Measurements from ENCODE around the gene CSNK1A1.
A peak's percentile ranks its signal among the peaks of the same experiment; 100 is the strongest.

The CSNK1A1 gene

GRCh38 chr5:149496166-149496565 is 55.1 kb downstream of the CSNK1A1 start:
- no peaks in the 10 kb centered on the region for H3K27me3 ChIP-seq (ENCODE audit: control insufficient read depth in 1 of 2, insufficient read depth in 2 of 2, low read length in 2 of 2)
- peaks cover 25 to 76% of the 10 kb centered on the region in 2 donors for H3K36me3 ChIP-seq (ENCODE audit: control insufficient read depth in 1 of 2, insufficient read depth in 2 of 2, low read length in 2 of 2)
- H3K27ac ChIP-seq (ENCODE audit: low read depth, low read length), result no peak overlapping the region
- no peak overlapping the region for H3K9ac ChIP-seq (ENCODE audit: low read depth in 1 of 2, low read length in 2 of 2)
- no peaks in the 10 kb centered on the region for H3K4me1 ChIP-seq (ENCODE audit: control insufficient read depth in 1 of 2, insufficient read depth in 2 of 2, low read length in 2 of 2)
- H3K9me3 ChIP-seq (ENCODE audit: control insufficient read depth in 1 of 2, low read length in 2 of 2), result no peaks in the 10 kb centered on the region
- no peak overlapping the region for H3K4me3 ChIP-seq (ENCODE audit: low read depth in 1 of 2, low read length in 2 of 2)

- peaks cover 21 to 71% of the 10 kb centered on the region in 2 donors for H3K36me3 ChIP-seq (ENCODE audit: control insufficient read depth in 1 of 2, insufficient read depth in 2 of 2, low read length in 2 of 2)
These were observed 55.6 kb downstream of the CSNK1A1 start for GRCh38 chr5:149495673-149496072.

GRCh38 chr5:149493316-149493715 is 57.9 kb downstream of the CSNK1A1 start:
- Histone ChIP-seq H3K4me3 (ENCODE audit: low read depth in 1 of 2, low read length in 2 of 2) (no peak overlapping the region), H3K9ac (ENCODE audit: low read depth in 1 of 2, low read length in 2 of 2) (no peak overlapping the region), H3K27ac (ENCODE audit: low read depth, low read length) (no peak overlapping the region), H3K4me1 (ENCODE audit: control insufficient read depth in 1 of 2, insufficient read depth in 2 of 2, low read length in 2 of 2) (peaks cover 0 to 8% of the 10 kb centered on the region in 2 donors), H3K9me3 (ENCODE audit: control insufficient read depth in 1 of 2, low read length in 2 of 2) (no peaks in the 10 kb centered on the region), H3K36me3 (ENCODE audit: control insufficient read depth in 1 of 2, insufficient read depth in 2 of 2, low read length in 2 of 2) (peaks cover 10 to 54% of the 10 kb centered on the region in 2 donors), H3K27me3 (ENCODE audit: control insufficient read depth in 1 of 2, insufficient read depth in 2 of 2, low read length in 2 of 2) (no peaks in the 10 kb centered on the region)

More at GRCh38 chr5:149495673-149496072, 55.6 kb downstream of the CSNK1A1 start:
- H3K4me3 ChIP-seq (ENCODE audit: low read depth in 1 of 2, low read length in 2 of 2), result no peak overlapping the region
- no peaks in the 10 kb centered on the region for H3K27me3 ChIP-seq (ENCODE audit: control insufficient read depth in 1 of 2, insufficient read depth in 2 of 2, low read length in 2 of 2)
- no peak overlapping the region for H3K9ac ChIP-seq (ENCODE audit: low read depth in 1 of 2, low read length in 2 of 2)
- no peak overlapping the region for H3K27ac ChIP-seq (ENCODE audit: low read depth, low read length)
- H3K9me3 ChIP-seq (ENCODE audit: control insufficient read depth in 1 of 2, low read length in 2 of 2), result no peaks in the 10 kb centered on the region
- no peaks in the 10 kb centered on the region for H3K4me1 ChIP-seq (ENCODE audit: control insufficient read depth in 1 of 2, insufficient read depth in 2 of 2, low read length in 2 of 2)

- peaks cover 10 to 49% of the 10 kb centered on the region in 2 donors for H3K36me3 ChIP-seq (ENCODE audit: control insufficient read depth in 1 of 2, insufficient read depth in 2 of 2, low read length in 2 of 2)
- H3K9me3 ChIP-seq (ENCODE audit: control insufficient read depth in 1 of 2, low read length in 2 of 2), result no peaks in the 10 kb centered on the region
- H3K27ac ChIP-seq (ENCODE audit: low read depth, low read length), result no peak overlapping the region
- no peaks in the 10 kb centered on the region for H3K27me3 ChIP-seq (ENCODE audit: control insufficient read depth in 1 of 2, insufficient read depth in 2 of 2, low read length in 2 of 2)
- H3K4me3 ChIP-seq (ENCODE audit: low read depth in 1 of 2, low read length in 2 of 2), result no peak overlapping the region
- no peak overlapping the region for H3K9ac ChIP-seq (ENCODE audit: low read depth in 1 of 2, low read length in 2 of 2)
- H3K4me1 ChIP-seq (ENCODE audit: control insufficient read depth in 1 of 2, insufficient read depth in 2 of 2, low read length in 2 of 2), result peaks cover 0 to 8% of the 10 kb centered on the region in 2 donors
These were observed 58.5 kb downstream of the CSNK1A1 start for GRCh38 chr5:149492781-149493180.

GRCh38 chr5:149490599-149491485 is 60.4 kb downstream of the CSNK1A1 start:
- Histone ChIP-seq H3K9me3 (ENCODE audit: control insufficient read depth in 1 of 2, low read length in 2 of 2) (no peaks in the 10 kb centered on the region), H3K4me3 (ENCODE audit: low read depth in 1 of 2, low read length in 2 of 2) (no peak overlapping the region), H3K4me1 (ENCODE audit: control insufficient read depth in 1 of 2, insufficient read depth in 2 of 2, low read length in 2 of 2) (peaks cover 19 to 23% of the 10 kb centered on the region in 2 donors), H3K9ac (ENCODE audit: low read depth in 1 of 2, low read length in 2 of 2) (no peak overlapping the region), H3K27ac (ENCODE audit: low read depth, low read length) (no peak overlapping the region), H3K36me3 (ENCODE audit: control insufficient read depth in 1 of 2, insufficient read depth in 2 of 2, low read length in 2 of 2) (peaks cover 10 to 30% of the 10 kb centered on the region in 2 donors), H3K27me3 (ENCODE audit: control insufficient read depth in 1 of 2, insufficient read depth in 2 of 2, low read length in 2 of 2) (no peaks in the 10 kb centered on the region)

- Histone ChIP-seq H3K27me3 (ENCODE audit: control insufficient read depth in 1 of 2, insufficient read depth in 2 of 2, low read length in 2 of 2) (no peaks in the 10 kb centered on the region), H3K9ac (ENCODE audit: low read depth in 1 of 2, low read length in 2 of 2) (no peak overlapping the region), H3K36me3 (ENCODE audit: control insufficient read depth in 1 of 2, insufficient read depth in 2 of 2, low read length in 2 of 2) (peaks cover 8 to 24% of the 10 kb centered on the region in 2 donors), H3K9me3 (ENCODE audit: control insufficient read depth in 1 of 2, low read length in 2 of 2) (no peaks in the 10 kb centered on the region), H3K4me1 (ENCODE audit: control insufficient read depth in 1 of 2, insufficient read depth in 2 of 2, low read length in 2 of 2) (peaks cover 26 to 29% of the 10 kb centered on the region in 2 donors), H3K27ac (ENCODE audit: low read depth, low read length) (no peak overlapping the region), H3K4me3 (ENCODE audit: low read depth in 1 of 2, low read length in 2 of 2) (no peak overlapping the region)
These were observed 61.6 kb downstream of the CSNK1A1 start for GRCh38 chr5:149489605-149490037.

- Histone ChIP-seq H3K9me3 (ENCODE audit: control insufficient read depth in 1 of 2, low read length in 2 of 2) (no peaks in the 10 kb centered on the region), H3K4me3 (ENCODE audit: low read depth in 1 of 2, low read length in 2 of 2) (no peak overlapping the region), H3K9ac (ENCODE audit: low read depth in 1 of 2, low read length in 2 of 2) (no peak overlapping the region), H3K27ac (ENCODE audit: low read depth, low read length) (no peak overlapping the region), H3K27me3 (ENCODE audit: control insufficient read depth in 1 of 2, insufficient read depth in 2 of 2, low read length in 2 of 2) (no peaks in the 10 kb centered on the region), H3K4me1 (ENCODE audit: control insufficient read depth in 1 of 2, insufficient read depth in 2 of 2, low read length in 2 of 2) (peaks cover 26 to 29% of the 10 kb centered on the region in 2 donors), H3K36me3 (ENCODE audit: control insufficient read depth in 1 of 2, insufficient read depth in 2 of 2, low read length in 2 of 2) (peaks cover 4 to 15% of the 10 kb centered on the region in 2 donors)
These were observed 62.5 kb downstream of the CSNK1A1 start for GRCh38 chr5:149488645-149489306.

GRCh38 chr5:149487672-149488071 is 63.6 kb downstream of the CSNK1A1 start:
- H3K9ac ChIP-seq (ENCODE audit: low read depth in 1 of 2, low read length in 2 of 2), result no peak overlapping the region
- no peak overlapping the region for H3K27ac ChIP-seq (ENCODE audit: low read depth, low read length)
- no peaks in the 10 kb centered on the region for H3K27me3 ChIP-seq (ENCODE audit: control insufficient read depth in 1 of 2, insufficient read depth in 2 of 2, low read length in 2 of 2)
- no peak overlapping the region for H3K4me3 ChIP-seq (ENCODE audit: low read depth in 1 of 2, low read length in 2 of 2)
- H3K4me1 ChIP-seq (ENCODE audit: control insufficient read depth in 1 of 2, insufficient read depth in 2 of 2, low read length in 2 of 2), result peaks cover 29 to 31% of the 10 kb centered on the region in 2 donors
- H3K36me3 ChIP-seq (ENCODE audit: control insufficient read depth in 1 of 2, insufficient read depth in 2 of 2, low read length in 2 of 2), result peaks cover 0 to 4% of the 10 kb centered on the region in 2 donors
- no peaks in the 10 kb centered on the region for H3K9me3 ChIP-seq (ENCODE audit: control insufficient read depth in 1 of 2, low read length in 2 of 2)

- peaks cover 29 to 33% of the 10 kb centered on the region in 2 donors for H3K4me1 ChIP-seq (ENCODE audit: control insufficient read depth in 1 of 2, insufficient read depth in 2 of 2, low read length in 2 of 2)
- H3K9ac ChIP-seq (ENCODE audit: low read depth in 1 of 2, low read length in 2 of 2), result peak overlapping the region in 1 of 2 donors; percentile 9
These were observed 64.3 kb downstream of the CSNK1A1 start for GRCh38 chr5:149486726-149487635.

More at GRCh38 chr5:149486726-149487635, 64.3 kb downstream of the CSNK1A1 start:
- Histone ChIP-seq H3K4me3 (ENCODE audit: low read depth in 1 of 2, low read length in 2 of 2) (no peak overlapping the region), H3K27ac (ENCODE audit: low read depth, low read length) (peak overlapping the region; percentile 3), H3K9me3 (ENCODE audit: control insufficient read depth in 1 of 2, low read length in 2 of 2) (no peaks in the 10 kb centered on the region), H3K36me3 (ENCODE audit: control insufficient read depth in 1 of 2, insufficient read depth in 2 of 2, low read length in 2 of 2) (no peaks in the 10 kb centered on the region), H3K27me3 (ENCODE audit: control insufficient read depth in 1 of 2, insufficient read depth in 2 of 2, low read length in 2 of 2) (no peaks in the 10 kb centered on the region)

Data from duodenal mucosa (tissue), 2 donors.